Stimulated activated naive CD4-positive, alpha-beta T cell treated with Interleukin-2 at 50 U/mL for 16 hours (primary cell): Measurements from ENCODE around the gene C3orf20.
A peak's percentile ranks its signal among the peaks of the same experiment; 100 is the strongest.

Experiments
- DNase-seq: peaks from one replicate; lab custom pipeline; 2025; lab: John Stamatoyannopoulos, UW

The C3orf20 gene

DNA sequence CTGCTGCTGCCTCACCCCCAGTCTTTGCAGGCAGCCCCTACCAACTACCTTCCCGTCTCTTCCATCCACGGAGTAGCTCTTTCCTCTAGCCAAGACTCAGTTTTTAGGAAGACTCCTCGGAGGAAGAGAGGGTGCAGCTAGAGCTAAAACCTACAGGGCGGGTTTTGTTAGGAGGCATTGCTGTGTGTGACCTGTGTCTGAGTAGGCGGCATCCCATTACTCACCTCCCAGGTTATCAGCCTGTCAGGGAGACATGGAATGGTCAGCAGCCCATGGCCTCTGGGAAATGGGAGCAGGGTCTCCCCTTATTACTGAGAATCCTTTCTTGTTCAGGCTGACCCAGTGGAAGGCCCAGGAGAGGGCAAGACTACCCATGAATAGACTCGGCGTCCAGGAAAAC lies 100.1 kb downstream of the C3orf20 start:
- no peak for DNase-seq

DNA sequence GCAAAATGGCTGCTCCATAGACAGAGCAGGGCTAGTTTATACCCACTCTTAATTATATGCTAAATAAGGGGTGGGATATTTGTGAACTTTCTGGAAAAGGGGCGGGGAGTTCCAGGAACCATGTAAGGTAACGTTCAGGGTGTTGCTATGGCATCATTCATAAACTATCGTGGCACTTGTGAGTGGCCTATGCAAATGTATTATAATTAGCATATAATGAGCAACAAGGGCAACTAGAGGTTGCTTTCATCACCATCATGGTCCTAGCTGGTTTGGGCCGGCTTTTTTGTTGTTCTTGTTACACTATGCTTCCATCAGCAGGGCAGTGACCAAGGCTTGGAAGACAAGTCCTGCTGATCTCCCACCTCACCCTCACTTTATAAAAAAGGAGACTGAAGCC lies 100.6 kb downstream of the C3orf20 start:
- no peak for DNase-seq

DNA sequence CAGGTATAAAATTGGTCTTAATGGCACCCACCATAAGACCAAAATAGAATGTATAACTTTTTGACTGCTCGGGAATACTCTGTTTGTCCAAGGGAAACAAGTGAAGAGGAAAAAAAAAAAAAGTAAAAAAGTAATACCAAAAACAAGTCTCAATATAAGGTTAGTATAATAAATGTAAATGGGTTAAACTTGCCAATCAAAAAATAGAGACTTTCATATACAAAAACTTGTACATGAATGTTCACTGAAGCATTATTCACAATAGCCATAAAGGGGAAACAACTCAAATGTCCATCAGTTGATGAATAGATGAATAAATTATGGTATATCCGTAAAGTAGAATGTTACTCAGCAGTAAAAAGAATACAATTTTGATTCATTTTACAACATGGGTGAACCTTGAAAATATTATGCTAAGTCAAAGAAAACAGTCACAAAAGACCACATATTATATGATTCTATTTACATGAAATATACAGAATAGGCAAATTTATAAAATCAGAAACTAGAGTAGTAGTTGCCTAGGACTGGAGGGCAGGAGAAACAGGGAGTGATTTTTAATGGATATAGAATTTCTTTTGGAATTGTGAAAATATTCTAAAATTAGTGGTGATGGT lies 104.2 kb downstream of the C3orf20 start:
- no peak for DNase-seq

DNA sequence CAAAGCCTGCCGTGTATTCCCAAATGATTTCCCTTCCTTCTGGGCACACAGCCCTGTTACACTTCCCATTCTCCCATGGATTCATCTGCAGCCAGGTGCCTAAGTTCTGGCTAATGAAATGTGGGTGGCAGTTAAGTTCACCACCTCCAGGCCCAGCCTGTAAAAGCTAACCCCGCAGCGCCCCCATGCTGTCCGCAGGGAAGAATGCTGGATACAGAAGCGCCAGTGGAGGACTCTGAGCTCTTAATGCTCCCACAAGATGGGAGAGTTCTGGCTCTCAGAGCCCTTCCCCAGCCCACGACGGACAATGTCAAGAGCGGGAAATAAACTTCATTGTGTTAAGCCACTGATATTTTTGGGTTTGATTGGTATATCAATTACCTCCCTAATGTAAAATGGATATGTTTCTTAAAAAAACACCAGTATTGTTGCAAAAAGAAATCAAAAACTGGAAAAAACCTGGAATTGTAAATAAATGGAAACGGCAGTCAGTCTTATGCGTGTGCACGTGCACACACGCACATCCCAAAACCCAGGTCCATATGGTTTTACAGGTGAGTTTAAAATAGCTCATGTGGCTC lies 106.1 kb downstream of the C3orf20 start:
- no peak for DNase-seq

DNA sequence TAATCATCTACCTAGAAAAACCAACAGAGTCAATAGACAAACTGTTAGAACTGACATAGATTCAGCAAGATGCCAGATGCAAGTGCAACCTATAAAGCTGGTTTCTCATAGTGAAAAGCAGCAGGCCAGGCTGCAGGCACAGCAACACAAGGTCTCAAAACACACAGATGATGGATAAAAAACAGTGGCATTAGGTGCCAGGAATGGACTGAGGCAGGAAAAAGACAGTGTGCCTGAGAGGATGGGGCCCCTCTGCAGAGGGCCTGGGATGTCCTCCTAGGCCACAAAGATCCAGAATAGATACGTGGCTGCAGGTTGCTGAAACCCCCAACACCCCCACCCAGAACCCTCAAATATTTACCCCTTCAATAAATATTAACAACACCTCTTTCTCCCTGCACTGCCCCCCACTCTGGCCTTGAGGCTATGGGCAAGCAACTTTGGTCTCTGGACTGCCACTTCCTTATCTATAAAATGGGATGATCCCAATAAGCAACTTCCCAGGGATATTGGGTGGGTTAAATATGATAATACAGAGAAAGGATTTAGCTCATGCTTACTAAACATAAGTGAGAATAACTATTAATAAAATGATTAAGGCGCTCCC lies 108.6 kb downstream of the C3orf20 start:
- DNase-seq: no peak

DNA sequence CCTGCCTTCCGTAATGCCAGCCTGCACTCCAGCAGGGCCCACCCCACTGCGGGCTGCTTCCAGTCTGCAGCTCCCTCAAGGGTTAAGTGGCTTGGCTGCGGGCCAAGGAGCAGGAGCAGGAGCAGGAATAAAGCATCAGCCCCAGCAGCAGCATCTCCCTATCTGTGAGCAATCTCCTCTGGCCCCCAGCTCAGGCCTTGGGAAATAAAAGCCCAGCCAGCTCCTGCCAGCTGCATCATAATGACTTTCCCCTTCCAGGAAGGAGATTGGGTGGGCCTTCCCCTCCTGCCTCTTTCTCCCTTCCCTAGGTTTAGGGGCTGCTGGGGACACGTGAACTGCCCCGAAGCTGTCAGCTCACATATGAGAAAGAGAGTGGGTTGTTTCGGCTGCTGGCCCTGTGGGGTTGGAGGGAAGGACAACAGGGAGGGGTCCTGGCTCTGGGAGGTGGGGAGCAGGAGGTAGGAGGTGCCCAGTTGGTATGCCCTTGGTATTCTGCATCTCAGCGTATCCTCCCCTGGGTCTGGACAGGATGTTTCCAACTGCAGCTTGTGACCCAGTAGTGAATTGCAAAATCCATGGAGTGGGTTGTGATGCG lies 109.2 kb downstream of the C3orf20 start:
- DNase-seq: no peak

DNA sequence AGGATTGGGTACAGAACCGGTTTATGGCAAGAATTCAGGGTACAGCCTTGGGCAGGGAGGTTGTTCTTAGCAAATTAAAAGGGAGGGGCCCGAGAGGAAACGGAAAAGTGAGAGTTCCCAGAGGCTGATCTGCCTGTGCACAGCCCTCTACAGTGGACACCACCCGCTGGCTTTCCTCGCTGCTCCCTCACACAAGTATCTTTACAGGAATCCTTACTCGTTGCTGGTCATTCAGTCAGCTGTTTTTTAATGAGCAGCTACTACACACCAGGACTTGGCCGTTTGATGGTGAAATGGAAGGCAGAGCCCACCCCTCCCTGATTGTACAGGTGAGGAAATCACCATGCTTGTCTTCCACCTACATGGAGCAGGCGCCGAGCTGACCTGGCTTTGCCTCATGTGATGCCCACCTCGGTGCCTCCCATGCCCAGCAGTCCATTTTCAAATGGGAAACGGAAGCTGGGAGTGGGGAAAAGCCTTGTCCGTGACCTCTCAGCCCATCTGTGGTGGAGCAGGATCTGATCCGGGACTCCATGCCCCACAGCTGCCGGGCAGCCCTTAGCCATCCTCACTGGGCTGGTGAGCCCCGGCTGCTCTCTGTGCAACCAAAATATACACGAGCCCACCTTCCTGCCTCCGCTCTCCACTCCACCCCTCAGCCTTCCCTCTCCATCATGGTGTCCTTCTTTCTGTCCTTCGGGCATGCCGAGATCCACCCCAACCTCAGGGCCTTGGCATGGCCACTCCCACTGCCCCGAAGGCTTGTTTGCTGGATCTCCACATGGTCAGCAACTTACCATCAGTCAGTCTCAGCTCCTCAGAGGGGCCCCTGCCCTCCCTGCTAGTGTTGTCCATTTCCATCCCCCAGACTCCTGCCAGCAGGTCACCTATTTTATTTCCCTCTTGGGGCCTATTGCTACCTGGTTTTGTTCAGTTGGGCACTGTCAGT lies 110.5 kb downstream of the C3orf20 start:
- no peak for DNase-seq

DNA sequence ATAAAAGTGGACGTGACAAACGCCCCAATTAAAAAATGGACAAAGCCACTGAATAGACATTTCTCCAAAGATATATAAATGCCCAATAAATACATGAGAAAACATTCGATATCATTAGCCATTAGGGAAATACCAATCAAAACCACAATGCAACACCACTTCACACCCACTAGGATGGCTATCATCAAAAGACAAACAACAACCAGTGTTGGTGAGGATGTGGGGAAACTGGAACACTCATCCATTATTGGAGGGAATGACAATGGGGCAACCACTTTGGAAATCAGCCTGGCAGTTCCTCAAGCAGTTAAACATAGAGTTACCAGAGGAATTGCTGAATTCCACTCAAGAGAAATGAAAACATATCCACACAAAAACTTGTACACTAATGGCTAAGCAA lies 111.4 kb downstream of the C3orf20 start:
- DNase-seq: no peak

DNA sequence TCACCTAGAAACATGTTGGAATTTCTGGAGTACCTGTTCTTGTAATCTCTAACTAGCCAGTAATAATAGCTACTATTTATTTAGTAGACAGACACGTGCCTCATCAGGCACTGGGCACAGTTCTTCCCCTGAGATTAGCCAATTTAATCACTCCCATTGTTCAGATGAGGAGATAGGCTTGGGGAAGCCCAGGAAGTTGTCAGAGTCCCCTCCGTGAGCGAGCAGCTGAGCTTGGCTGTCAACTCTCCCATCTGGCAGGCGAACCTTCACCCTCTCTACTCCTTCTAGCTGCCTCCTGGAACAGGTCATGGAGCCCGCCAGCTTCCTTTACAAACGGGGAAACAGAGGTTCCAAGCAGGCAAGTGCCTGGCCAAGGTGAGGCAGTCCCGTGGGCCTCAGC lies 112.7 kb downstream of the C3orf20 start:
- no peak for DNase-seq

DNA sequence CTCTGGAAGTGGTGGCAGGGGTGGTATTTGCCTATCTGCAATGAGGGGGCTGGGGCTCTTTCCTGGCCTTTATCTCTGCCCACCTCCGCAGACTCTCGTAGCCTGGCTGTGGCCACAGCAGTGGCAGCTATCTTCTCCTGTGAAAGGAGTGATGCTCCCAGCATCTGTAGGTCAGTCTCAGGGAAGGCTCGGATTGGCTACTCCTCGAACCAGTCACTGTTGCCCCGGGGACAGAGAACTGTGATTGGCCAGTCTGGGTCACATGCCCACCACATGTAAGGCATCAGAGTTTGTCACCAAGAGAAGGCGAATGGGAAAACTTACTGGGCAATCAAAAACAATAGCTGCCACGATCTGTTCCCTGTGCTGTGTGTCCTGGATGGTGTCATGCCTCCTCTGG lies 113.7 kb downstream of the C3orf20 start:
- no peak for DNase-seq

DNA sequence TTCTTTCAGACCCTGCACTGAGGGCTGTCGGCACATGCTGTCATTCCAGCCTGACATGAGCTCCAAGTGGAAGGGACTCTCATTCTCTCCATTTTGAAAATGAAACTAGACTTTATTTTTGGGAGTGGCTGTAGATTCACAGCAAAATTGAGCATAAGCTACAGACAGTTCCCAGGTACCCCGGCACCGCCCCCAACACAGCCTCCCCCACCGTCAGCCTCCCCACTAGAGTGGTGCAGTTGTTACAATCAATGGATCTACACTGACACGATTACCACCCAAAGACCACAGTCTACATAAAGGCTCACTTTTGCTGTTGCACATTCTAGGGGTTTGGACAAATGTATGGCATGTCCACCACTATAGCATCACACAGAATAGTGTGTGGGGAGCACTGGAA lies 114.3 kb downstream of the C3orf20 start:
- DNase-seq: no peak

DNA sequence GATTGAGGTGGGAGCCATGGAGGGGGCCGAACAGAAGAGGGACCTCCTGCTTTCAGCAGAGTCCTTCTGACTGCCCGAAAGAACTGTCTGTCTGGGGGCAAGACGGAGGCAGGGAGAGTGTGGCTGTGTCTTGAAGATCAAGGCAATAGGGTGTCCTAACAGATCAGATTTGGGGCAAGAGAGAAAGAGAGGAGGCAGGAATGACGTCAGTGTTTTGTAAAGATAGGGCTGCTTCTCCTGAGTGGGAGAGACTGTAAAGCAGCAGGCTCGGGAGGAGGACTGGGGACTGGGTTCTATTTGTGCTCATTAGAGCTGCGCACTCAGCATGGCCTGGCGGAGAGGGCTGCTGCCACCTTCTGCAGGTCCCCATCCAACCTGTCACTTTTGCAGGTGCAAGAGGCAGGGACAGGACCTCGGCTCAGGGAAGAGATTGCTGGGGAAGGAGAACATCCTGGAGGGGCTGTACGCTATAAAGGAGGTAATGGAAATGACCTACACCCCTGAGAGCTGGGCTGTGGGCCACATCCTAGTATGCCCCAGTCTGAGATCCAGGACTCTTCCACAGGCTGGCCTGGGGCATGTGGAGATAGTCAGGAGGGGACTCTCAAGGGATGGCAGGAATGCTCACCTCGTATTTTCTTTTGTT lies 114.8 kb downstream of the C3orf20 start:
- no peak for DNase-seq

DNA sequence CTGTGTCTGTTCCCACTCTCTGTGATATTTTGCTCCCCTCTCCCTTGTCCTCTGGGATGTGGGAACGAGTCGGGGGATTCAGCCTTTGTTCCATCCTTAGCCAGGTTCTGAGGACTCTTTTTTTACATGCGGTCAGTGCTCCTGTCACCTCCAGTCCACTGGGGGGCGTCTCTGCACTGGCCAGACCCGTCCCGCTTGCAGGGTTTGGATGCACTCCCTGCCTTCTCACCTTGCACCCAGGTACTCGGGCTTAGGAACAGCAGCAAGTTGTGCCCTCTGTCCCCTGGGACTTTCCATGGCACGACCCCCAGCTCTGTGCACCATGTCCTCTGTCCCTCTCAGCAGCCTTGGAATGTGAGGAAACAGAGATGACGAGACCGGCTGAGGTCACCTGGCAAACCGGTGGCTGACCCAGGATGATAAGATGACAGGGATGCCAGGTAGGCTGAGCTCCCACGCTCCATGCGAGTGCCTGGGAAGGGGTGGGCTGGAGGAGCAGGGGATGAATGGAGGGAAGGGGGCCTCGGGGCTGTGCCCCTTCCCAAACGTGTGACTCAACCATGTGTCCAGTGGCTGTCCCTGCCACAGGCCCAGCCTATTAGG lies 116.5 kb downstream of the C3orf20 start:
- DNase-seq: peak; percentile 7

DNA sequence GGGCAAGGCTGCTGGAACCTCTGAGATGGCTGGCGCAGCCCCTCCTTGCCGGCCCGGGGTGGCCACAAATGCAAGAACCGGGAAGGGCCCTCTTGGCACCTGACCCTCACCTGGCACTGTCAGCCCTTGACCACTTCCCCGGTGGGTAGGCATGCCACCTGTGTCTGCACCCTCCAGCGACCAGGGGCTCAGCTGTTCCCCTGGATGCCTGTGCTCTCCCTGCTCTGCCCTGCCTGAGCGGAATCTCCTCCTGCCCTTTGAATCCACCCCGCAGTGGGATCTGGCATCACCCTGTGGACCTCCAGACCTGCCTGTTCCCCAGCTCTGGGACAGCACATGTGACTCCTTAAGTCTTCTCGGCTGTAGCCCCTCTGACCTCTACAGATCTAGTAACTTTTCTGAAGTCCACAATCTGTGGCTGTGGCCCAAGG lies 117.8 kb downstream of the C3orf20 start:
- no peak for DNase-seq

DNA sequence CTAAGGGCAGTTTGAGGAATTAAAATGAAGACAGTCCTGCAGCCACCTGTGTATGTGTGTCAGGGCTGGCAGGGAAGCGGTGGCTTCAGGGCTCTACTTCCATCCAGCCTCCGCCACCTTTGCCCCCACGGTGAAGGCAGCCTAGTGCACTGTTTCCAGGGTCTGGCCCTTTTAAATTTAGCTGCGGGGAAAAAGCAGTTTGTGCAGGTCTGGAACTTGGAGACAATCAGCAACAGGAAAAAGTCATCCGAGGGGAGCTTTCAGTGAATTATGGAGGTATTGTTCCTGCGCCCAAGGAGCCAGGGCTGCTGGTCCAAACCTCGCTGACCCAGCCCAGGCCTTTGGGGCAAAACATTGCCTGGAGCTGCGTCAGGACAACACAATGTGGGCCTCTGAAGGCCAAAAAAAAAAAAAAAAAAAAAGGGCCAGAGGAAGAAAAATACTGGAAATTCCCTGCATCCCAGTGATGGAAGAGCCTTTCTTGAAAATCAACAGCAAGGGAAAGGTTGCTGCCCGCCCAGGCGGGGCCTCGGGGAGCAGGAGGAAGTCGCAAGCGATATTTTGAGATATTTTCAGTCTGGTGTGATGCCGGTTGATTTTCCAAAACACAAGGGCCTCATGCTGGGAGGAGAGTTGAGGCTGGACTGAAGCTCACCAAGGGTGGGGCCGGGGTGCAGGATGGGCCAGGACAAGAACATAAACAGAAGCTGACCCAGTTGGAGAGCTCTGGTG lies 118.4 kb downstream of the C3orf20 start:
- no peak for DNase-seq

DNA sequence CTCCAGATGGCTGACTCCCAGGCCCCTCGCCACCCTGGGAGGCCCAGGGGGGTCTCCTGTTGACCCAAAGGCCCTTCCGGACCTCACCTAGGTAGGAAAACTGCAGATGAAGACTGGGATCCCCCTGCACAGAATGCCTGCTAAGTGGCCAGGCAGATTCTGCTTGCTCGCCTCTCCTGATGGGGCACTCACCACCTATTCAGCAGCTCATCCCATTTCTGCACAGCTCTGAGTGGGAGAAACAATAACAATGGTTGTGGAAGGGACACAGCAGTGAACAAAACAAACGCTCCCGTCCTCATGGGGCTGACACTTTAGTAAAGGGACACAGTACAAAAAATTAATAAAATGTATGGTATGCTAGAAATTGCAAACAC lies 118.9 kb downstream of the C3orf20 start:
- DNase-seq: no peak

DNA sequence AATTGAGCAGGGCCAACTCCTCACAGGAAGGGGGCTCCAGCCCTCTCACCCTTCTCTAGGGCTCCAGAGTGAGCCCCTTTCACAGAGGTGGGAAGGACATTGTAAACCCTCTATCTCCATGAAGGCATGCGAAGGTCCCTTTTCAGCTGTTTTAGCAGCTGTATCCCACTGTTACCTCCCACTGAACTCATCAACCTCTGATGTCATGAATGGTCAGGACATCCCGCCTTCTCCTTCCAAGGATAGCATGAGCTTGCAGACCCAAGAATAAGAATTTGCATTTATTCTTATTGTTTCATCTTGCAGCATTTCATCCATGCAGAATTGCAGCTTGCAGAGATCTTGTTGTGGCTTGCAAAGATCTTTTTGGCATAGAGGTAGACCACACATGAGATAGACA lies 119.5 kb downstream of the C3orf20 start:
- DNase-seq: no peak

DNA sequence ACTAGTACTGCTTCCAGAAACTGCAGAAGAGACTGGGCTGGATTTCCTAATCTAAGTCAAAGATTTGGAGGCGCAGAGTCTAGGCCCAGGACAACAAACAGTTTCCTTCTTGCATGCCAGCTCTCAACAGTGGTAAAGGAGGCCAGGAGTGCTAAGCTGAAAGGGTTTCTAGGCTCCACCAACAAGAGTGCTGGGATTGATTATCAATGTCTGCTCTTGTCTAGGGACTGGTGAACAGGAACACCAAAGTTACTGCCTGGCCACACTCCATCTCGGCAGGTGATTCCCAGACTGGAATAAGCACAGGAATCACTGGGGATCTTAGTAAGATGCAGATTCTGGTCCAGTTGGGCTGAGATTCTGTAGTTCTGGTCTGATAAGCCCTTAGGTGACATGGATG lies 121.1 kb downstream of the C3orf20 start:
- no peak for DNase-seq

DNA sequence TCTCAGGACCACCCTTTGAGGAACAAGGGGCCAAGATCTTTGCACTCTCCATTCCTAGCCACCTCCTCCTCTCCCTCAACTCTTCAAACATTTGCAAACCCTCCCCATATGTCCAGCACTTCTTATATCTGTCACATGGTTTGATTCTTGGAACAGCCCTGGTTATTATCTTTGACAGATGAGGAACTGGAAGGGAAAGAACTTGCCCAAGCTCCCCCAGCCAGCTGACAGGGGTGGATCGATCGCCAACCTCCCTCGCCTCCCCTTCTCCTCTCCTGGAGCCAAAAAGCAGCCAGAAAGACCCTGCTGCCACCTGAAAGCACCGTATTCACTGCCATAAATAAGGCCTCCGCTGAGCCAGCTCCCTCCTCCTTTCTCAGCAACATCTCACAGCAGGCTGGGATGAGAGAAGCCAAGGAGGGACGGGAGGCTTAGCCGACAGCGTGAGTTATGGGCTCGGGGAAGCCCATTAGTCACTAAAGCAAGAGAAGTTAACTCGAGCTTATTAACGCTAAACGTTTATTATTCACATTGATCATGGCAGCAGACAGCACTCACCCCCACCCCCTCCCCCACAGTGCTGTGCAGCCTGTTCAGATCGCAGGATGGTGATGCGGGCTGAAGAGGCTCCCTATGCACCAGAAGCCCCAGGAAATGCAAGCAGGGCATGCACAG lies 121.6 kb downstream of the C3orf20 start:
- no peak for DNase-seq

DNA sequence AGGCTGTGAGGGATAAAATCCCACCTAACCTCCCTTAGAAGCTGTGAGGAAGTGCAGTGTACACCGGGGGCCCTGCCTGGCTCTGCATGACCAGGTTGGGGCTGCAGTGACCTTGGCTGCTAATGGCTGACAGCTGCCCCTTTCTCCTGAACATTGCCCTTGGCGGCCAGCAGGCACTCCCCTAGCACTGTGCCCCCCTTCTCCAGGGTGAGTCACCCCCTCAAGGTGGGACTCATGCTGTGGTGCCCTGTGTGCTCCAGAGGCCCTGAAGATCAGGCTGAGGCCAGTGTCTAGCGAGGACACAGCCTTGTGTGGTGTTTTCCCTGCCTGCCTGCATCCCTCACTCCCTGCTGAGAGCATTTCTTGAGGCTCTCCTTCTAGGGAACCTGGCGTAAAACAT lies 122.8 kb downstream of the C3orf20 start:
- no peak for DNase-seq
